Measurements from ENCODE around the gene SLC8B1. TPM values are rescaled to one million over a fixed set of nuclear protein-coding genes. Genes with fewer than 3 reads are reported as not detected.

SLC8B1 gene
- total and polyA plus RNA-seq, 2 experiments from 2014 or later, result 4.3 to 5.8 TPM

DNA sequence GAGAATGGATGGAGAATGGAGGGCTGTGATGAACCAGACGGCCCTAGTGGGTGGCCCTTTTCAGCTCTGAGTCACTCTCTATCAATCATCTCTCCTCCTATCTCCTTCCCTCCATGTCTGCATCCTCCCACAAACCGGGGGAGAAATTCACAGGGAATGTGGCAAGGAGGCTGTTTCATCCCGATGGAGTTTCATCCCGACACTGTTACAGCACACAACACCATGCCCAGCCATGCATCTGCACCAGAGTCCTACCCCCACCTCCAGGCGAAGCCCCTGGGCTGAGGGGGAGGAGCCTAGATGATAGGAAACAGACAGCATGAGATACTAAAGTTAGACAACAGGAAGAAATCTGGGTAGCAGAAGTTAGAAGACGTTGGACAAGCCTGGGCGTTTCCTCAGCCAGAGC, 20.8 kb downstream of the SLC8B1 start:
- no peak overlapping the region for H3K4me3 ChIP-seq
- no peaks in the 10 kb centered on the region for H3K9me3 ChIP-seq (ENCODE audit: low read depth)
- no peaks in the 10 kb centered on the region for H3K4me1 ChIP-seq (ENCODE audit: low read depth)
- no peak overlapping the region for H3K27ac ChIP-seq
- TF ChIP-seq, protein P1, sequence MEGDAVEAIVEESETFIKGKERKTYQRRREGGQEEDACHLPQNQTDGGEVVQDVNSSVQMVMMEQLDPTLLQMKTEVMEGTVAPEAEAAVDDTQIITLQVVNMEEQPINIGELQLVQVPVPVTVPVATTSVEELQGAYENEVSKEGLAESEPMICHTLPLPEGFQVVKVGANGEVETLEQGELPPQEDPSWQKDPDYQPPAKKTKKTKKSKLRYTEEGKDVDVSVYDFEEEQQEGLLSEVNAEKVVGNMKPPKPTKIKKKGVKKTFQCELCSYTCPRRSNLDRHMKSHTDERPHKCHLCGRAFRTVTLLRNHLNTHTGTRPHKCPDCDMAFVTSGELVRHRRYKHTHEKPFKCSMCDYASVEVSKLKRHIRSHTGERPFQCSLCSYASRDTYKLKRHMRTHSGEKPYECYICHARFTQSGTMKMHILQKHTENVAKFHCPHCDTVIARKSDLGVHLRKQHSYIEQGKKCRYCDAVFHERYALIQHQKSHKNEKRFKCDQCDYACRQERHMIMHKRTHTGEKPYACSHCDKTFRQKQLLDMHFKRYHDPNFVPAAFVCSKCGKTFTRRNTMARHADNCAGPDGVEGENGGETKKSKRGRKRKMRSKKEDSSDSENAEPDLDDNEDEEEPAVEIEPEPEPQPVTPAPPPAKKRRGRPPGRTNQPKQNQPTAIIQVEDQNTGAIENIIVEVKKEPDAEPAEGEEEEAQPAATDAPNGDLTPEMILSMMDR (IDR thresholded peaks at IDR 0.05; ENCODE audit: low read depth, low read length), result no peak
- peak in 1 of 2 donors; percentile 58 for DNase-seq (ENCODE audit: low read depth in 1 of 2, low spot score in 1 of 2)
- no peaks in the 10 kb centered on the region for H3K27me3 ChIP-seq
- no peaks in the 10 kb centered on the region for H3K36me3 ChIP-seq

DNA sequence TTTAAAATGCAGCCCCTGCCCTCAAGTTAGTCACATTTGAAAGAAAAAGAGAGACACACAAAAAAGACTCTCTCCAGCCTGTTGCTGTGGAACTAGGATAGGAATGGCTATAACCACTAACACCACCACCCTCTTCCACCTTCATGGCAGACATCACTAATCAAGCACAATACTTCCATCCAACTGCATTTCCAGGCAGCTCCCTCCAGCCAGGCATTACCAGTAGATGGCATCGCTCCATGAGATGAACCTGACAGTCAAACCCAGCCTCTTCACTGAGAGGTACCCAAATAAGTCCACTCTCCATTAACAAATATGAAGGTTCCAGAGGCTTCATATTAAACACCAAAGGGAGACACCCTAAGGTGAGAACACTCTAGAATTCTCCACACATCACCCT, 24.4 kb downstream of the SLC8B1 start:
- Histone ChIP-seq H3K9me3 (ENCODE audit: low read depth) (no peaks in the 10 kb centered on the region), H3K27me3 (no peaks in the 10 kb centered on the region), H3K4me1 (ENCODE audit: low read depth) (no peaks in the 10 kb centered on the region), H3K27ac (no peak overlapping the region), H3K36me3 (no peaks in the 10 kb centered on the region), H3K4me3 (no peak overlapping the region)
- DNase-seq (ENCODE audit: low read depth in 1 of 2, low spot score in 1 of 2), result no peak
- TF ChIP-seq, protein P1 (IDR thresholded peaks at IDR 0.05; ENCODE audit: low read depth, low read length), result peak; percentile 10

DNA sequence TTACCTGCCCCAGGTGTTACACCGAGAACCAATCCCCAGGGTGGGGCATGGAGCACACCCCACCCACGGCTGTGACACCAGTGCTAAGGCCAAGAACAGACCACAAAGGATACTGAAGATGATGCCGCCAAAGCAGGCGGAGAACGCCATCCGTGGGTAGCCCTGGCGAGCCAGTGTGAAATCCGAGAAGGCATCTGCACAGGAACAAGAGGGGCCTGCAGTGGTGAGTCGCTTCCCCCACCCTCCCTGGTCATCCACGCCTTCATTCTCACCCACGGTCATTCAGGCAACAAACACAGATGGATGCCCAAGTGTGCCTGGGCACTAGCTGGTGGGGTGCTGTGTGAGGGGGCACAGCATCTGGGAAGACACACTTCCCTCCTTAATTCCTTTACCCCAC, 28.5 kb downstream of the SLC8B1 start:
- no peak overlapping the region for H3K27ac ChIP-seq
- no peaks in the 10 kb centered on the region for H3K9me3 ChIP-seq (ENCODE audit: low read depth)
- H3K4me3 ChIP-seq, result no peak overlapping the region
- TF ChIP-seq, protein P1 (IDR thresholded peaks at IDR 0.05; ENCODE audit: low read depth, low read length), result no peak
- no peak for DNase-seq (ENCODE audit: low read depth in 1 of 2, low spot score in 1 of 2)
- no peaks in the 10 kb centered on the region for H3K27me3 ChIP-seq
- H3K36me3 ChIP-seq, result no peaks in the 10 kb centered on the region
- H3K4me1 ChIP-seq (ENCODE audit: low read depth), result no peaks in the 10 kb centered on the region

DNA sequence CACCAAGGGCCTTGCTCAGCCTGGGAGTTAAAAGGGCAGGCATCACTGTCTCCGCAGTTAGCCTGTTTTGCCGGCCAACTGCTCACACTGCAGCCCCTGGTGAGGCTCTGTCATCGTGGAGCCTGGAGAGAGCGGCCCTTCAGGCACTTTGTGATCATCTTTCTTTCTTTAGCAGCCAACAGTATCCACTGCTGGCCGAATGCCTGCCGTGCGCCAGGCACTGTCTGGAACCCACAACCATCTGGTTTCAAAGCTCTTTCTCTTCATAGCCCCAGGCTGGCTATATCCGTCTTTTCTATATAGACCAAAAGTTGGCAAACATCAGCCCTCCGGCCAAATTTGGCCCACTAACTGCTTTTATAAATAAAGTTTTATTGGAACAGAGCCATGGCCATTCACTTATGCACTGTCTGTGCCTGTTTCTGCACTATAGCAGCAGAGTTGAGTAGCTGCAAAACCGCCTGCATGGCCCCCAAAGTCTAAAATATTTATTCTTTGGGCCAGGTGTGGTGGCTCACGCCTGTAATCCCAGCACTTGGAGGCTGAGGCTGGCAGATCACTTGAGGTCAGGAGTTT, 29.5 kb downstream of the SLC8B1 start:
- Histone ChIP-seq H3K36me3 (no peaks in the 10 kb centered on the region), H3K9me3 (ENCODE audit: low read depth) (no peaks in the 10 kb centered on the region), H3K4me3 (no peak overlapping the region), H3K4me1 (ENCODE audit: low read depth) (no peaks in the 10 kb centered on the region), H3K27ac (no peak overlapping the region), H3K27me3 (no peaks in the 10 kb centered on the region)
- TF ChIP-seq, protein P1 (IDR thresholded peaks at IDR 0.05; ENCODE audit: low read depth, low read length), result no peak
- no peak for DNase-seq (ENCODE audit: low read depth in 1 of 2, low spot score in 1 of 2)

DNA sequence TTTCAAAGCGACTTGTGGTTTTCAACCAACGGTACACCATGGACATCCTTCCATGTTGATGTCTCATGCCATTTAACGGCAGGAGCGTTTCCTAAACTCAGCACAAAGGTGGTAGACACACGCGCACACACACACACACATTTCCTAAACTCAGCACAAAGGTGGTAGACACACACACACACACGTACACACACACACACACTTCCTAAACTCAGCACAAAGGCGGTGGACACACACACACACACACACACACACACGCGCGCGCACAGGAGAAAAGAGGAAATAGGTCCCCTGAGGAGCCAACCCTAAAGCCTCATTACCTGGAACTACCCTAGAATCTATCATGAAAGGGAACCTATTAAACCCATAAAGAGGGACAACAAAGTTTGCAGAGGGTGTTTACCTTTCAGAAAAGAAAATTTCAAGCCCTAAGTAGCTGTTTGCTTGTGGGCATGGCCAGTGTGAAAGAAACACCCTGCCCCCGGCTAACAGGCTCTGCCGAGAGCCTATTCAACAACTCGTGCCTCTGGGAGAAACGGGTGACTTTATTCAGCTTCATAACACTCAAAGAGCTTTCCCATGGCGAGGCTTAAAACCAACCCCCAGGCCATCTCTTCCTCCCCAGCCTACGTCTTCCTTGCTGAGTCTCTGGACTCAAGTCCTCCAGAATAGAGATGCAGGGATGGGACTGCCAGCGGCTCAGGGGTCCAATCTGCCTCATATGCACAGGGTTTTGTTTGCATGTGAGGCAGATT, 31.8 kb downstream of the SLC8B1 start:
- Histone ChIP-seq H3K4me1 (ENCODE audit: low read depth) (no peaks in the 10 kb centered on the region), H3K27ac (no peak overlapping the region), H3K4me3 (no peak overlapping the region), H3K36me3 (no peaks in the 10 kb centered on the region), H3K9me3 (ENCODE audit: low read depth) (no peaks in the 10 kb centered on the region), H3K27me3 (no peaks in the 10 kb centered on the region)
- no peak for DNase-seq (ENCODE audit: low read depth in 1 of 2, low spot score in 1 of 2)
- TF ChIP-seq, protein P1 (IDR thresholded peaks at IDR 0.05; ENCODE audit: low read depth, low read length), result no peak

Measured in cardiac muscle cell (in vitro differentiated cells and primary cell).